IgD-negative memory B cell (primary cell): Measurements from ENCODE around the gene HACE1. TPM values are rescaled to one million over a fixed set of nuclear protein-coding genes. Genes with fewer than 3 reads are reported as not detected.

Experiments used
- H3K27ac Mint-ChIP-seq, 3 donors: one replicate each; pipeline ENCODE4 v1.8.0; 2020 to 2022; ENCODE audit warnings: mild to moderate bottlenecking in 3 of 3, mixed read lengths in 3 of 3, moderate library complexity in 1 of 3
- H3K27me3 Mint-ChIP-seq: one replicate; pipeline ENCODE4 v1.8.0; 2021; ENCODE audit warnings: mixed read lengths
- H3K36me3 Mint-ChIP-seq: one replicate; pipeline ENCODE4 v1.8.0; 2020; ENCODE audit warnings: mild to moderate bottlenecking, mixed read lengths
- H3K4me1 Mint-ChIP-seq, 3 donors: one replicate each; pipeline ENCODE4 v1.8.0; 2020 to 2022; ENCODE audit warnings: mixed read lengths in 3 of 3, mild to moderate bottlenecking in 1 of 3
- H3K4me3 Mint-ChIP-seq, 4 donors: one replicate each; pipeline ENCODE4 v1.8.0; 2020 to 2022; ENCODE audit warnings: mild to moderate bottlenecking in 4 of 4, mixed read lengths in 4 of 4, moderate library complexity in 3 of 4
- H3K9me3 Mint-ChIP-seq, 3 donors: one replicate each; pipeline ENCODE4 v1.8.0; 2020 to 2021; ENCODE audit warnings: mixed read lengths in 3 of 3, mild to moderate bottlenecking in 1 of 3
- polyA plus RNA-seq: library from polyadenylated mRNA; unstranded; fragments of 300-500 nt; fragmentation: Illumina TruSeq; gene quantifications from one replicate; pipeline ENCODE4 v1.2.3, GENCODE V29; 2021

HACE1 gene
- polyA plus RNA-seq, 1 donor from 2014 or later, result 6.9 TPM

DNA sequence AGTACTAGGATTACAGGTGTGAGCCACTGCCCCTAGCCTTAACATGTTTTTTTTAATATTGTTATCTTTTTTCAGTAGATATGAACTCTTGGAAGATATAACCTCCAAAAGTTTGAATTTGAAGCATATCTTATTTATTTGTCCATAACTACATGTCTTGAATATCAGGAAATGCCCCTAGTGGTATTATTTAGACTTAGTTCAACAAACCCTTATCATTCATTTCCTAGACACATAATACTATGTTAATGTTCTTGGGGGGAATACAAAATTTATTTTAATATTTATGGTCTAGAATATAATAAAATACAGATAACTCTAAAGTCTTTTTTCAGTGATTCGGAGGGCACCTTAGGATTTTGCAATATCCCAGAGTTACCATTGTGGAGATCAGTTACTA, 160.7 kb downstream of the HACE1 start:
- Mint-ChIP-seq H3K4me3 (no peak overlapping the region), H3K9me3 (peaks cover 0 to 1% (median 0%) of the 10 kb centered on the region in 3 donors), H3K27me3 (no peaks in the 10 kb centered on the region), H3K27ac (peak overlapping the region in 1 of 3 donors; percentile 33), H3K4me1 (peaks cover 0 to 2% (median 0%) of the 10 kb centered on the region in 3 donors), H3K36me3 (no peaks in the 10 kb centered on the region)

DNA sequence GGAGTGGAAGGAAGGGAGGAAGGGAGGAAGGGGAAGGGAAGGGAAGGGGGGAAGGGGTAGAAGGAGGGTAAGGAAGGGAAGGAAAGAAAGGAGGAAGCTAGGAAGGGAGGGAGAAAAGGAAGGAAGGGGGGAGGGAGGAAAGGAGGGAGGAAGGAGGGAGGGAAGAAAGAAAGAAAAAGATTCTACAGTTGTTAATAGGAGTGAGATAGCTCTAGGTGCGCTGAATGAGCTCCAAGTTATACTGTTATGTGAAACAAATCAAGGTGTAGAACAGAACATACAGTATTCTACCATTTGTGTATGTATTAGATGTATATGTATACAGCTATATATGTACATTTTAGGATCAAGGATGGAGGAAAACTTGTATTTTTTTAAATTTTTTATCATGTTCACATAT, 167.7 kb downstream of the HACE1 start:
- Mint-ChIP-seq H3K36me3 (no peaks in the 10 kb centered on the region), H3K27me3 (peaks cover 2% of the 10 kb centered on the region), H3K27ac (no peak overlapping the region), H3K4me3 (no peak overlapping the region), H3K4me1 (no peaks in the 10 kb centered on the region), H3K9me3 (peaks cover 0 to 6% (median 5%) of the 10 kb centered on the region in 3 donors)

DNA sequence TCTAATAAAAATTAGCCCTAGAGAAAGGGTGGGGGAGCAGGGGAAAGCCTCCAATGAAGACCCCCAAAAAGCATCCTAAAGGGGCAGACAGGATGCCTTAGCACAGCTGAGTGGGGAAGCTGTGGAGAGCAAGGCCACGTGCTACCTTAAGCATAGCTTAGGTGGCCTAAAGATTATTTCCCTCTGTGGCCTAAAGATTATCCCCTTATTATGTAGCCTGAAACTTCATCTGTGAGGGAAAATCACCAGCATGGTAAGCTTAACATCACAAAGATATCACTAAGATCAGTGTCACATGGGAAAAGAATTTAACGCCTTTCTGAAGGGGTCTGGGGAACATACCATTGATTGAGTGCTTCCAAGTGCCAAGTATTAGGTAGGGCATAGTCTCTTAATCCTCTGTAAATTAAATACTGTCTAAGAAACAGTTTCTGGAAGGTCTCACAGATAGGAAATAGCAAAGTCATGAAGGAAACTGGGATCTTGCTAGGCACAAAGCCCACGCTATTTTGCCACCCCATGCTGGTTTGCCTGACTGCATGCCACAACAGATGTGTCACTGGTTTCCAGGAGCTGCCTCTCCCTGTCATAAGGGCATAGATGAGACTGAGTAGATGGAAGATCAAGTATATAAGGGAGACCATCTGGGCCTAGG, 170.0 kb downstream of the HACE1 start:
- H3K4me3 Mint-ChIP-seq, result no peak overlapping the region
- H3K27ac Mint-ChIP-seq, result no peak overlapping the region
- H3K36me3 Mint-ChIP-seq, result no peaks in the 10 kb centered on the region

DNA sequence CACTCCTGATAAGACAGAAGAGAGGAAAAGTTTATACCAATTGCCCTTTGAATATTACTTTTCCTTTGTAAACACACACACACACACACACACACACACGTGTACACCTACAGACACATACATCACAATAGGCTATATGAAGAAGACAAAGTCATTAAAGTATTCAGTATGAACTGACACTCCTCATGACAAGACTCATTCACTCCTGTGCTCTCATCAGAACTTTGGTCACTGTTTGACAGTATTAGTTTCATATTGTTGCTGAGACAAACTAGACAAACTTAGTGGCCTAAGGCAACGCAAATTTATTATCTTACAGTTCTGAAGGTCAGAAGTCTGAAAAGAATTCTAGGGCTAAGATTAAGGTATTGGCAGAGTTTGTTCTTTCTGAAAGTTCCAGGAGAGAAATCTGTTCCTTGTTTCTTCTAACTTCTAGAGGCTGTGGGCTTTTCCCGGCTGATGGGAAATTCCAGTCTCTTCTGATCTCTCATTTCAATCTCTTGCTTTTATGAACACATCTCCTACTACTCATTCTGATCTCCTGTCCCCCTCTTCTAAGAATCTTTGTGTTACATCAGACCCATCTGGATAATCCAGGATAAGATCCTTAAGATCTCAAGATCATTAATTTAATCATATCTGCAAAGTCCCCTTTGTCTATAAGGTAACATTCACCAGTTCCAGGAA, 171.3 kb downstream of the HACE1 start:
- Mint-ChIP-seq H3K36me3 (no peaks in the 10 kb centered on the region), H3K27me3 (peaks cover 2% of the 10 kb centered on the region), H3K9me3 (peaks cover 0 to 6% (median 5%) of the 10 kb centered on the region in 3 donors), H3K4me3 (no peak overlapping the region), H3K4me1 (peaks cover 0 to 2% (median 0%) of the 10 kb centered on the region in 3 donors), H3K27ac (no peak overlapping the region)

More for the DNA sequence above, 170.0 kb downstream of the HACE1 start:
- Mint-ChIP-seq H3K4me1 (no peaks in the 10 kb centered on the region), H3K27me3 (peaks cover 2% of the 10 kb centered on the region), H3K9me3 (peaks cover 0 to 6% (median 5%) of the 10 kb centered on the region in 3 donors)

DNA sequence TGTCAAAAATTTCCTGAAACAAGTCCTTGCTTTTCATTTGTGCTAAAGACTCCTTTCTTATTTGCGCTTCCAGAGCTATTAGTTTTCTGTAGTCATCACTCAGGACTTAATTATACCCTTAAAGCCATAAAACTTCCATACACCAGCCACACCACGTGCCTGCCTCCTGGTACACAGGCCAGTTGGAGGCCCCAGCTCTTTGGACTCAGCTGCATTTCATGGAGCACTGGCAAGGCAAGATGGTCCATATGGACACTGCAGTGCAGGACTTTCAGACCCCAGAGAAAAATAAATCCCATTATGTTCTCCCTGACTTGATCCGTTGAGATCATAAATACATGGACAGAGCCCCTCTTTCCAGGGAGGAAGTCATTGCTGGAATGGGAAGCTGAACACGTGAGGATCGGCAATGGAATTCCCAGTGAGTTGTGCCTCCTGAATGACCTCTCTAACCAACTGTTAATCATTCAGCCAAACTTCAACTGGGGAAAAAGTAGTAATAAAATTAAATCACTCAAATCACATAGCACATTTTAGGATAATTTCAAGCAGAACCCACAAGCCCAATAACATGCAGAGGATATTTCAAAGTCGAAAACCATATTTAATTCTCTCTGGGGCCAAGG, 173.1 kb downstream of the HACE1 start:
- H3K4me3 Mint-ChIP-seq, result no peak overlapping the region
- peaks cover 2% of the 10 kb centered on the region for H3K27me3 Mint-ChIP-seq
- no peak overlapping the region for H3K27ac Mint-ChIP-seq
- H3K36me3 Mint-ChIP-seq, result no peaks in the 10 kb centered on the region
- peaks cover 0 to 6% (median 5%) of the 10 kb centered on the region in 3 donors for H3K9me3 Mint-ChIP-seq
- peaks cover 0 to 5% (median 0%) of the 10 kb centered on the region in 3 donors for H3K4me1 Mint-ChIP-seq

DNA sequence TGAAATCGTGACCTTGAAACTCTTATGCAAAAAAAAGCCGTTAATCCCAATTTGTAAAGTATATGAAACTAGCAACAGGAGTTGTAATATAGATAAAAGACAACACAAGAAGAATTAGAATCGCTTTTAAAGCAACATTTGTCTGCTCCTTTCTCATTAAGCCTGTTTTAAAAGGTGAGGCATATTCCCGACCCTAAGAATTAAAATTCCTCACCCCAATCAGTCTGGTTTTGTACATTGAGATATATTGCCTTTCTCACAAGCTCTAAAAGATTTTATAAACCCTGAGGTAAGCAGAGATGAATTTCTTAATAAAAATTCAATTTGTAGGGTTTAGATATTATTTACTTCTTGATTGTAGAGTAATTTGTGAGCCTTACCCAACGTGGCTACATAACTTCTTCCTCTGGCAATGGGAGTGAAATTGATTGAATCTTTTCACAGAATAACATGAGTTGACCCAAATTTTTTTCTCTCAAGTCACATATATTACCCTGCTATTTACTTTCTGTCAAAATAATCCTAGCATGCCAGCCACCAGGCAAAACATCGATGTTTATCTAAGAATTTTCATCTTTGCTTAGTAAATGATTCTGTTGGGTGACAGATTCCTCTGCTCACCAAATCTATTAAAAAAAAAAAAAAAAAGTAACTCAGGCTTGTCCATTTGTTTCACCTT, 173.7 kb downstream of the HACE1 start:
- no peak overlapping the region for H3K4me3 Mint-ChIP-seq
- peaks cover 0 to 5% (median 0%) of the 10 kb centered on the region in 3 donors for H3K4me1 Mint-ChIP-seq
- peaks cover 0 to 6% (median 5%) of the 10 kb centered on the region in 3 donors for H3K9me3 Mint-ChIP-seq

DNA sequence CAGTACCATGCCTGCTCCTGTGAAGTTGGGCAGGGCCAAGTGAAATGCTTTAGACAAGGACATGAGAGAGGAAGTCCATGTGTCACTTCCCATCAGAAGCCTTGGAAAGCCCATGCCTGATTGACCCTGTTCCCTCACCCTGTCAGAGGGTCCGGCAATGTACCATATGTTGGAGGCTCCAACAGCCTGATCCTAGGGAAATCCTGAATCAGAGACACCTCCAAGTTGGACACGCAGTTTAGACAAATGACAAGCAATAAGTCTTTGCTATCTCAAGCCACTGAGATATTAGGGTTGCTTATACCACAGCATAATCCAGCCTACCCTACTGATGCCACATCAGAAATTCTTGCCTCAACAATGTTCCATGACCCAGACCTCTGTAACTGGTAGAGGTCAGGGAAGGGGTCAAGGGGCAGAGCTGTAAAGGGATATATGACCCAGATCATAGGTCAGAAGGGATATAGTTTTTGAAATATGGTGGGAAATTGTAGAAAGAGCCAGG, 174.8 kb downstream of the HACE1 start:
- Mint-ChIP-seq H3K9me3 (no peaks in the 10 kb centered on the region), H3K27me3 (peaks cover 2% of the 10 kb centered on the region), H3K4me1 (peaks cover 0 to 5% (median 0%) of the 10 kb centered on the region in 3 donors), H3K4me3 (peak overlapping the region in 1 of 4 donors; percentile 5), H3K27ac (no peak overlapping the region), H3K36me3 (no peaks in the 10 kb centered on the region)

More for the DNA sequence above, 173.7 kb downstream of the HACE1 start:
- Mint-ChIP-seq H3K36me3 (no peaks in the 10 kb centered on the region), H3K27ac (no peak overlapping the region), H3K27me3 (peaks cover 2% of the 10 kb centered on the region)

DNA sequence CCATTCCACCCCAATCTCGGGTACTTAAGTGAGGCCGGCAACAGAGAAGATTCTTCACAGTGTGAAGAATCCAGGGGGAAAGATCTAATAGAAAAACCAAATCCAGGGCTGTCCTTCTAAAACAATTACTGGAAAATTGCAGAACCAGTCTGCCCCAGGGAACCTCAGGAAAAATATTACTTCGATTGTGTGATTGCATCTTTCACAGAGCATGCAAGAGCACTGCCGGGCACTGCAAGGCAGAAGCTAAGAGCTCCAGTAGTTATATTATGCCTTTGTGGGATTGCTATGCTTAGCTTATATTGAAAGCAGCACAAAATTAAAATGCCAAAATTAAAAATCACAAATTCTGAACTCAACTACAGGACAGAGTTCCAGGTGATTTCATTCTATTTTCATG, 175.9 kb downstream of the HACE1 start:
- peaks cover 2% of the 10 kb centered on the region for H3K27me3 Mint-ChIP-seq
- H3K36me3 Mint-ChIP-seq, result no peaks in the 10 kb centered on the region
- no peak overlapping the region for H3K27ac Mint-ChIP-seq
- peaks cover 0 to 5% (median 0%) of the 10 kb centered on the region in 3 donors for H3K4me1 Mint-ChIP-seq
- peaks cover 0 to 4% (median 2%) of the 10 kb centered on the region in 3 donors for H3K9me3 Mint-ChIP-seq
- H3K4me3 Mint-ChIP-seq, result no peak overlapping the region

DNA sequence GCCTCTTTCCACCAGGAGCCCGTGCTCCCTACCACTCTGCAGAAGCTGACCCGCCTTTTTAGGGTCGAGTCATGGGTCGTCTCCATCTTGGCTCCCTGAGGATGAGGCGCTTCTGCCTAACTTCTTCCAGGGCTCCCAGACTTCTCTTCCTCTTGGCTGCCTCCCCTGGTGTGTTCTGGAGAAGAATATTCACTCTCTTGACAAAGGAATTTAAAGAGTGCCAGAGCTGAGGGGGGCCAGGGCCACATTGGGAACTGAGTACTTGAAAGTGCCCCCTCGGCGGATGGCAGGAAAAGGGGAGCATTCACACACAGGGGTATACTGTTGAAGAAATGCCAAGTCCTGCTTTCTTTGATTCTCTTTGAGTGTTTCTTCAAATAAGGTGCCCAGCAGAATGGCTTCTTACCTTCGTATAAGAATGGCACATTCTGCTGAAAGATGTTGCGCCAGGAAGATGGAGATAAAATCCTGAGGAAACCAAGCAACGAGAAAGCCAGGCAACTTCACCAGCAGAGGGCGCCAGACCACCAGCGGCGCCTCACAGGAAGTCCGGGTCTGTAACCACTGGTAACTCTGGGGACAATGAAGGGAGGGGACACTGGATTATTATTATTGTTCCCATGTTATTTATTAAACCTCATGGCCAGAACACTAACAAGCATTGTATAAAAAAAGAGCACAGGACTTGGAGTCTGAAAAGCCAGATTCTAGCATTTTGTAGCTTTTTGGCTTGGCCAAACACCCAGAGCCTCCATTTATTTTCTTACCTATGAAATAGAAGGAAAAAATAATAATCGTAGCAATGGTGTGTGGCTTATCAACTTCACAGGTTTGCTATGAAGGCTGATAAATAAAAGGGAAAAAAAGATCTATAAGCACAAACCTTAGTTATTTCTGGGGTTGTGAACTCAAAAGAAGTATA, 176.7 kb downstream of the HACE1 start:
- Mint-ChIP-seq H3K27me3 (peaks cover 2% of the 10 kb centered on the region), H3K9me3 (peaks cover 2 to 7% (median 2%) of the 10 kb centered on the region in 3 donors), H3K27ac (no peak overlapping the region), H3K4me1 (peaks cover 0 to 5% (median 0%) of the 10 kb centered on the region in 3 donors), H3K36me3 (no peaks in the 10 kb centered on the region), H3K4me3 (no peak overlapping the region)

DNA sequence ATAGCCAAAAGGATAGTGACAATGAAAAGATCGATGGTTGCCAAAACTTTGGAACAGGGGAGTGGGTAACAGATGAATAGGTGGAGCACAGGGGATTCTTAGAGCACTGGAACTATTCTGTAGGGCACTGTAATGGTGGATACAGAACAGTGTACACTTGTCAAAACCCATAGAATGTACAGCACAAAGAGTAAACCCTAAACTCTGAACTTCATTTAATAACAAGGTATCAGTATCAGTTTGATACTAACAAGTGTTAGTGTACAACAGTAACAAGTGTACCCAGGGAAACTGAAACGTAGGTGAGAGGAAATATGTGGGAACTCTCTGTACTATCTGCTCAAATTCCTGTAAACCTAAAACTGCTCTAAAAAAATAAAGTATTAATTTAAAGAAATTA, 179.2 kb downstream of the HACE1 start:
- Mint-ChIP-seq H3K27me3 (no peaks in the 10 kb centered on the region), H3K36me3 (peaks cover 4% of the 10 kb centered on the region), H3K9me3 (peaks cover 2 to 14% (median 7%) of the 10 kb centered on the region in 3 donors), H3K4me3 (no peak overlapping the region), H3K27ac (no peak overlapping the region), H3K4me1 (peaks cover 0 to 5% (median 0%) of the 10 kb centered on the region in 3 donors)

DNA sequence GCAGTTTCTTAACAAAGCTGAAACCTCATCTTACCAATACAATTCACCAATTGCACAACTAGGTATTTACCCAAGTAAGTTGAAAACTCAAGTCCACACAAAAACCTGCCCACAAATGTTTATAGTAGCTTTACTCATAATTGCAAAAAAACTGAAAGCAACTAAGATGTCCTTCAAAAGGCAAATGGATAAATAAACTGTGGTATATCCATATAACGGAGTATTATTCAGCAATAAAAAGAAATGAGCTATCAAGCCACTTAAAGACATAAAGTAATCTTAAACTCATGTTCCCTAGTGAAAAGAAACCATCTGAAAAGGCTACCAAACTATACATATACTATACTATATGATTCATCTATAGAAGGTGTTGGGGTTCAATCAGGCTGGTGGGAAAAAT, 179.7 kb downstream of the HACE1 start:
- no peak overlapping the region for H3K27ac Mint-ChIP-seq
- H3K9me3 Mint-ChIP-seq, result peaks cover 2 to 19% (median 11%) of the 10 kb centered on the region in 3 donors
- no peak overlapping the region for H3K4me3 Mint-ChIP-seq
- H3K36me3 Mint-ChIP-seq, result peaks cover 6% of the 10 kb centered on the region
- H3K27me3 Mint-ChIP-seq, result no peaks in the 10 kb centered on the region
- peaks cover 0 to 5% (median 0%) of the 10 kb centered on the region in 3 donors for H3K4me1 Mint-ChIP-seq
